OCI-LY1 (cell line): ENCODE results near the gene OR9K2.
A peak's percentile ranks its signal among the peaks of the same experiment; 100 is the strongest.

Experiments used
- H2AFZ ChIP-seq: fragments of 200-600 bp; sonication (generic), shearing (Covaris generic); 2 replicates; pipeline ENCODE4 v1.6.0; 2014; ENCODE audit warnings: antibody characterized with exemption, mild to moderate bottlenecking, low read length
- H3F3A ChIP-seq: fragments of 200-600 bp; sonication (generic), shearing (Covaris generic); 2 replicates; pipeline ENCODE4 v1.6.0; 2014; ENCODE audit warnings: mild to moderate bottlenecking, antibody characterized with exemption, low read length, moderate library complexity; ENCODE audit not compliant: insufficient read depth
- H3K27ac ChIP-seq: fragments of 200-600 bp; sonication (generic); 2 replicates; pipeline ENCODE4 v1.5.1; 2014; ENCODE audit warnings: low read length, mixed run types, mild to moderate bottlenecking, low read depth; ENCODE audit not compliant: poor library complexity, severe bottlenecking
- H3K27me3 ChIP-seq: fragments of 200-600 bp; sonication (generic); 2 replicates; pipeline ENCODE4 v1.6.0; 2014; ENCODE audit warnings: antibody characterized with exemption, mild to moderate bottlenecking, low read length, moderate library complexity; ENCODE audit not compliant: insufficient read depth
- H3K36me3 ChIP-seq: fragments of 200-600 bp; sonication (generic); 2 replicates; pipeline ENCODE4 v1.6.1; 2014; ENCODE audit warnings: mild to moderate bottlenecking, antibody characterized with exemption, low read length, moderate library complexity, mixed read lengths; ENCODE audit not compliant: insufficient read depth
- H3K4me1 ChIP-seq: fragments of 200-600 bp; sonication (generic); 2 replicates; pipeline ENCODE4 v1.5.1; 2014; ENCODE audit warnings: mild to moderate bottlenecking, low read length, moderate library complexity; ENCODE audit not compliant: insufficient read depth, severe bottlenecking
- H3K4me2 ChIP-seq: fragments of 200-600 bp; sonication (generic), shearing (Covaris generic); 2 replicates; pipeline ENCODE4 v1.6.1; 2014; ENCODE audit warnings: low read length
- H3K4me3 ChIP-seq: fragments of 200-600 bp; sonication (generic); 2 replicates; pipeline ENCODE4 v1.5.1; 2014; ENCODE audit warnings: low read length, low read depth, mild to moderate bottlenecking, mixed read lengths; ENCODE audit not compliant: poor library complexity, severe bottlenecking
- H3K79me2 ChIP-seq: fragments of 200-600 bp; shearing (Covaris generic); 2 replicates; pipeline ENCODE4 v1.6.1; 2016; ENCODE audit warnings: mixed run types, low read length, mixed read lengths; ENCODE audit not compliant: insufficient read depth
- H3K9ac ChIP-seq: fragments of 200-600 bp; sonication (generic), shearing (Covaris generic); 2 replicates; pipeline ENCODE4 v1.6.1; 2014; ENCODE audit warnings: mild to moderate bottlenecking, low read length, mixed read lengths
- H3K9me2 ChIP-seq: fragments of 200-600 bp; sonication (generic), shearing (Covaris generic); 2 replicates; pipeline ENCODE4 v1.6.1; 2014; ENCODE audit warnings: low read depth, mild to moderate bottlenecking, low read length, mixed read lengths
- H3K9me3 ChIP-seq: fragments of 200-600 bp; shearing (Covaris generic); 2 replicates; pipeline ENCODE4 v1.6.1; 2014; ENCODE audit warnings: low read length, mixed read lengths
- H4K20me1 ChIP-seq: fragments of 200-600 bp; sonication (generic), shearing (Covaris generic); 2 replicates; pipeline ENCODE4 v1.6.0; 2016; ENCODE audit warnings: mild to moderate bottlenecking, low read length; ENCODE audit not compliant: insufficient read depth
- EZH2 ChIP-seq: fragments of 200-600 bp; sonication (generic), shearing (Covaris generic); IDR thresholded peaks from 2 replicates; pipeline ENCODE4 v1.8.0; 2017; ENCODE audit warnings: borderline replicate concordance, mixed run types, mild to moderate bottlenecking, antibody characterized with exemption, low read length, moderate library complexity, mixed read lengths
- TF ChIP-seq, protein P1 (sequence below): fragments of 200-600 bp; sonication (generic), shearing (Covaris generic); IDR thresholded peaks from 2 replicates; pipeline ENCODE4 v1.5.1; 2017; ENCODE audit warnings: mild to moderate bottlenecking, antibody characterized with exemption, low read length, moderate library complexity, mixed read lengths

Gene OR9K2

DNA sequence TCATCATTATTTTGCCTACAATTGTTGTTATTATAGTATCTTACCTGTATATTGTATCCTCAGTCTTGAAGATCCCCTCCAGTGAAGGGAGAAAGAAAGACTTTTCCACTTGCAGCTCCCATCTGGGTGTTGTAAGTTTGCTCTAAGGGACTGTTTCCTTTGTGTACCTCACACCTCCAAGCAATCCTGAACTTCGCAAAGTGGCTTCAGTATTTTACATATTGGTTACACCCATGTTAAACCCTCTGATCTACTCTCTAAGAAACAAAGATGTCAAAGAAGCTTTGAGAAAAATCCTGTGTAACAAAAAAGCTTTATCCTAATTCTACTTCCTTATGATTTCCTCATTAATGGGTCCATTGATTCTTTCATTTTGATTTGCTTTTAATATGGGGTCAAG is 10.1 kb upstream of the OR9K2 start:
- Histone ChIP-seq H2AFZ (no peak overlapping the region), H3K9me3 (no peaks in the 10 kb centered on the region), H3K4me1 (no peaks in the 10 kb centered on the region), H3K4me3 (no peak overlapping the region), H3K27me3 (no peaks in the 10 kb centered on the region), H3K9me2 (no peaks in the 10 kb centered on the region), H3K36me3 (no peaks in the 10 kb centered on the region), H3K27ac (no peak overlapping the region), H3F3A (no peaks in the 10 kb centered on the region), H3K4me2 (no peak overlapping the region), H4K20me1 (no peaks in the 10 kb centered on the region), H3K9ac (no peak overlapping the region), H3K79me2 (no peaks in the 10 kb centered on the region)
- TF ChIP-seq, protein P1, sequence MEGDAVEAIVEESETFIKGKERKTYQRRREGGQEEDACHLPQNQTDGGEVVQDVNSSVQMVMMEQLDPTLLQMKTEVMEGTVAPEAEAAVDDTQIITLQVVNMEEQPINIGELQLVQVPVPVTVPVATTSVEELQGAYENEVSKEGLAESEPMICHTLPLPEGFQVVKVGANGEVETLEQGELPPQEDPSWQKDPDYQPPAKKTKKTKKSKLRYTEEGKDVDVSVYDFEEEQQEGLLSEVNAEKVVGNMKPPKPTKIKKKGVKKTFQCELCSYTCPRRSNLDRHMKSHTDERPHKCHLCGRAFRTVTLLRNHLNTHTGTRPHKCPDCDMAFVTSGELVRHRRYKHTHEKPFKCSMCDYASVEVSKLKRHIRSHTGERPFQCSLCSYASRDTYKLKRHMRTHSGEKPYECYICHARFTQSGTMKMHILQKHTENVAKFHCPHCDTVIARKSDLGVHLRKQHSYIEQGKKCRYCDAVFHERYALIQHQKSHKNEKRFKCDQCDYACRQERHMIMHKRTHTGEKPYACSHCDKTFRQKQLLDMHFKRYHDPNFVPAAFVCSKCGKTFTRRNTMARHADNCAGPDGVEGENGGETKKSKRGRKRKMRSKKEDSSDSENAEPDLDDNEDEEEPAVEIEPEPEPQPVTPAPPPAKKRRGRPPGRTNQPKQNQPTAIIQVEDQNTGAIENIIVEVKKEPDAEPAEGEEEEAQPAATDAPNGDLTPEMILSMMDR = no peak
- no peak for TF ChIP-seq EZH2

DNA sequence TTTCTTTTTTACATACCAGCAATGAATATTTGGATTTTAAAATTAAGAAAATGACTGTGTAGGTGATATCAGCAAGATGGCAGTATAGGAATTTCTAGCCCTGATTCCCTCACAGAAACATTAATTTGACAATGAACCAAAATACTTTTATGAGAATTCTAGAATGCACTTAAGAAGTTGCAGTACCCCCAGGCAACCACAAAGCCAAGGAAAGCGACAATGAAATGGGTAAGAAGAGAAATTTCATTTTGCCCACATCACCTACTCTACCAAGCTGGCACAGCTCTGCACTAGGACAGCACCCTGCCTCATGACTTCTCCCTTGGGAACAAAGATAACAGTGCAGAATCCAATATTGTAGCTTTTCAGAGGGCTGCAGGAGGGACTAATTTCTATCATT is 6.6 kb downstream of the OR9K2 start:
- H3K79me2 ChIP-seq = no peaks in the 10 kb centered on the region
- H3K4me3 ChIP-seq = no peak overlapping the region
- no peaks in the 10 kb centered on the region for H3K9me2 ChIP-seq
- TF ChIP-seq, protein P1 = peak; percentile 26; the same call in 1 of the 2 replicates
- no peak for TF ChIP-seq EZH2
- H3K9me3 ChIP-seq = no peaks in the 10 kb centered on the region
- H3K9ac ChIP-seq = no peak overlapping the region
- no peaks in the 10 kb centered on the region for H3K4me1 ChIP-seq
- no peak overlapping the region for H3K27ac ChIP-seq
- H3K4me2 ChIP-seq = no peak overlapping the region
- no peaks in the 10 kb centered on the region for H3F3A ChIP-seq
- H4K20me1 ChIP-seq = no peaks in the 10 kb centered on the region
- H3K36me3 ChIP-seq = no peaks in the 10 kb centered on the region
- no peak overlapping the region for H2AFZ ChIP-seq
- H3K27me3 ChIP-seq = no peaks in the 10 kb centered on the region; the same call in 1 of the 2 replicates

DNA sequence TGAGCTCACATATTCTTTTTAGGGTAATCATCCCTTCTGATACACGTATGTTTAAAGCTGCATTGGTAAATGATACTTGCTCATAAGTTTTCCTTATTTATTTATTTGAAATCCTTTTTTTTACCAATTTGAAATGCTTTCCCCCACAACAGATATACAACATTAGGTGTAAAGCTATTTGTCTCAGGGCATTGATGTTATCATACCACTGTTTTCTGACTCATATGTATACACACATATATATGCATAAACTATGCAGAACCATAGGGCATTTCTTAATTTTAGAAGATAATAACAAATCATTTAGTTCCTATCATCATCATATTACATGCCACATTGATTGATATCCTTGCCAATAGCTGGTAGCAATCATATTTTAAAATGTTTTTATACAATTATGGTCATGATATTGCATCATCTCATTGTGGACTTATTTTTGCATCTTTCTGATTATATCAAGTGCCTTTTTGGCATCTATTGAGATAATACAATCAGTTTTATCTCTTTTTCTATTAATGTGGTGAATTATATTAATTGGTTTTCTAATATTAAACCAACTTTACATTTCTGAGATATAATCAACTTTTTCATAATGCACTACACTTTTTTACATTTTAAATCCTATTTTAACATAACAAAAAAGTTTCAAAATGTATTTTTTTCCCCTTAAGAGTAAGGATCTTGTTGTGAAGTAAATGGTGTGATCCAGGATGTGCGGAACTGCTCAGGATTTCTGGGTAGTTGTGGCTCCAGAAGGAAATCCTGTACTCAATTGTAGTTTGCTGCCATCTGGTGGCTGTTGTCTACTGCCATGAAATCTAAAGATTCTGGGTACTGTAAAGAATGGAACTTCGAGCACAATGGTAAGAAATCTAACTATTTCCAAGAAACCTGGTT is 16.7 kb downstream of the OR9K2 start:
- no peak overlapping the region for H2AFZ ChIP-seq

More for the DNA sequence above, 16.7 kb downstream of the OR9K2 start:
- H3K79me2 ChIP-seq = no peaks in the 10 kb centered on the region
- no peaks in the 10 kb centered on the region for H3K9me2 ChIP-seq
- TF ChIP-seq, protein P1 = peak; percentile 78
- TF ChIP-seq EZH2 = no peak
- no peak overlapping the region for H3K4me3 ChIP-seq
- H3K27me3 ChIP-seq = no peaks in the 10 kb centered on the region
- H3K27ac ChIP-seq = no peak overlapping the region
- H3K9me3 ChIP-seq = no peaks in the 10 kb centered on the region
- H3F3A ChIP-seq = peaks cover 2% of the 10 kb centered on the region; the same call in 1 of the 2 replicates
- H3K36me3 ChIP-seq = no peaks in the 10 kb centered on the region
- H3K4me1 ChIP-seq = no peaks in the 10 kb centered on the region
- no peak overlapping the region for H3K4me2 ChIP-seq
- no peak overlapping the region for H3K9ac ChIP-seq
- H4K20me1 ChIP-seq = no peaks in the 10 kb centered on the region
